ELF-1 (cell line): ENCODE measurements around the gene MAVS.

Source experiments
- DNase-seq: peaks from one replicate; pipeline ENCODE4 v3.0.0-alpha.2; 2016; ENCODE audit warnings: low read depth, low spot score

Gene MAVS

DNA sequence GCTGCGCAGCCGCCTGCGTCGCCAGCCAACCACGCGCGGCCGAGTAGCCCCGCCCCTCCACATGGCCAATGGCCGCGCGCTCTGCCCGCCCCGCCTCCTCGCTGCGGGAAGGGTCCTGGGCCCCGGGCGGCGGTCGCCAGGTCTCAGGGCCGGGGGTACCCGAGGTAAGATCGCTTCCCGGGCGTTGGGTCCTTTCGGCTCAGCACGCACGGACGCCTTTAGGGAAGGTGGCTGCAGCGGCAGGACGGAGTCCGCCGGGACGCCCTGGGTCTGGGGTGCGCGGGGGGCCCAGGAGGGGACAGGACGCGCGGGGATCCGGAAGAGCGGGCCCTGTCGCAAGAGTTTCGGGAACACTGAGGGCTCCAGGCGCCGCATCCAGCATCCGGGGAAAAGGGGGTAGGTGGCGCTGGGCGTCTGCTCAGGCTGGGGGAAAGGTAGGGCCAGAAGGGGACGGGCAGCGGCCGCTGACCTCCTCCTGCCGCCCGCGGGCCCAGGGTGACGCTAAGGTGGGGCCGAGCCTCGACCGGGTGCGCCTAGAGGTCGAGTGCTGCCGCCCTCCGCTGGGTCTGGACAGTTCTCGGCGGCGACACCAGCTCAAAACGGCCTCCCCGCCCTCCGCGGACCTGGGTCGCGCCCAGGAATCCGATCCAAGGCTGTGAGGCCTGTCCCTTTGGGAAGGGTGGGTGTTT is at the start of gene MAVS:
TSS of gene MAVS (plus strand) at position 95 of the 689 bp plus-strand sequence. CDS start 7,791 bp downstream, outside the sequence.
- DNase-seq, result peak; percentile 88

DNA sequence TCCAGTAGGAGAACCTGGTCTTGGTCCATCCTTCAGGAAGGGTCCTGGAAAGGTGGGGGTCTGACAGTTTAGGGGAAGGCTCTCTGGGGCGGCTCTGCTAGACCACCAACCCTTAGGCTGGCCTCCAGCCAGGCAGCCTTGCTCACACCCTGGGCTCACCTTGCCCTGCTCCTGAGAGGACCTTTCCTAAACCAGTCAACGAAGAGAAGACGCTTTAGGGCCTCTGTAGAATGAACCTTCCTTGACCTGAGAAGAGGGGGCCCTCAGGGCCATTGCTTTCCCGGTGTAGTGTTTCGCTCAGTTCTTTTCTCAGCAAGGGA is 49.4 kb upstream of the MAVS start:
- DNase-seq, result no peak

DNA sequence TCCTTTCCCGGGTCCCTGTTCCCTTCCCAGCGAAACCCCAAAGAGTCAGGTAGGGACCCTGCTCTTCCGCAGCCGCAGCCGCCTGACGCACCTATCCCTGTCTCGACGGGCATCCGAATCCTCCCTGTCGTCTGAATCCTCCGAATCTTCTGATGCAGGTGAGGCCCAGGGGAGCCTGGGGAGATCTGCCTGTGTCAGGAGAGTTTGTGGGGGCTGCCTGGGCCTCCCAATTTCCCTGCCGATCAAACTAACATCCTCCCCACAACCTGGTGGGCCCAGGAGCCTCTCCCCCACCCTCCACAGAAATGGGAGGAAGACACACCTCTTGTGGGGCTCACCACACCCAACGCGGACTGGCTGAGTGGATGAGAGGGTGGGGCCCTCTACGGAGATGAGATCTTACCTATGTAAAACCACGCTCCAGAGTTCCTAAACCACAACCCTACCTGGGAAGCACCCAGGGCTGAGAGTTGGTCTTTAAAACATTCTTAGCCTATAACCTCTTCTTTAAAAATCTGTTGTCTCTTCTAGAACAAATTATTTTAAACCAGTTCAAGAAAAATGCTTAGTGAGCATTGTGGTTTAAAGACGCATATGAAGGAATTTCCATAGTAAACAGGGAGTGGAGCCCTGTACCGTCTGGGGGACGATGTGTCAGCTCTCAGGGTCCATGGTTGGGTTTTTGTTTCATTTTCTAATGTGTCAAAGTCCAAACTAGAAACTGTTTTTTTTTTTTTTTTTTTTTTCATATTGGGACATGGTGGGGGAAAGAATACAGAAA is 48.9 kb upstream of the MAVS start:
- DNase-seq, result no peak

DNA sequence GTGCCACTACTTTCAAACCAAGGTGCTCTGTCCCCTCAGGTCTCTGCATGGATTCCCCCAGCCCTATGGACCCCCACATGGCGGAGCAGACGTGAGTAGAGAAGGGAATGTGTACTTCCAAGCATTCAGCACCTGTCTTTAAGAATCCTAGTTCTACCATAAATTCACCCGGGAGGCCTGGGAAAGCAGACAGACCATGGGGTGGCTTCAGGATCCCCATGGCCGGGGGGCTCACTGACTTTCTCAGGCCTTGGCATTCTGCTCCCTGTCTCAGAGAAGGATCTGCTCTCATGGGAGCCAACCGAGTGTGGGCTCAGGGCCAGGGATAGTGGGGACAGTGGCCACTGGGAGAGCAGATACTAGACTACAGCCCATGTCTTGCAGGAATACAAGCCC is 48.3 kb upstream of the MAVS start:
- DNase-seq, result no peak

DNA sequence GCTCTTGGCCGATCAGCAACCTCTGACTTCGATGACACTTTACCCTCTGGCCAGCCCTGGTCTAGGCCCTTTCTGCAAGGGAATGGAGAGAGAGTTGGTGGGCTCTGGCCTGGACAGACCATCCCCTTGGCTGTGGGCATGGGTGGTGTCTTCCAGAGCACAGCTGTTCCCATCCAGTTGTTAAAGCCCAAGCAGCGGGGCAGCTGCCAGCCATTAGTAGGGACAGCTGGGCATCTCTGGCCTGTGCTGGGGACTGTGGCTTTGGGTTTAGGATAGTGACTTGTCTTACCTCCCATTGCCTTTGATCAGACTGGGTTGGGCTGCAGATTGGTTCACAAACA is 47.8 kb upstream of the MAVS start:
- no peak for DNase-seq

DNA sequence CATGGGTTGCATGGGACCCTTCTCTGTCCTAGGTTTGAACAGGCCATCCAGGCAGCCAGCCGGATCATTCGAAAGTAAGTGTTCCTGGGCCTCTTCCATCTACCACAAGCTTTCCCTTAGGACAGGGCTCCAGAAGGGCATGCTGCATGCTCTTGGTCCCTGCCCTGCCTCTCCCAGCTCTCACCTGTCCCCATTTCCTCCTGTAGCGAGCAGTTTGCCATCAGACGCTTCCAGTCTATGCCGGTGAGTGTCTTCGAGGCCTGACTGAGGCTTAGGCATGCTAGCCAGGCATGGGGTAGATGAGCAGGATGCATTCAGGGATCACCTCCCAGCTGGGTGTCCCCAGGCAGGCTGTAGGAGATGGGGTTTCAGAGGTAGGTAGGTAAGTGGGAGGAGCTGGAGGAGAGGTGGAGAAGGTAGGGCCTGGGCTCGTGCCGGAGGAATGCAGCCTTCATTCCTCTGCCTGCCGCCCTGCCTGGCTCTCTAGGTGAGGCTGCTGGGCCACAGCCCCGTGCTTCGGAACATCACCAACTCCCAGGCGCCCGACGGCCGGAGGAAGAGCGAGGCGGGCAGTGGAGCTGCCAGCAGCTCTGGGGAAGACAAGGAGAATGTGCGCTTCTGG is 46.3 kb upstream of the MAVS start:
- peak; percentile 51 for DNase-seq

DNA sequence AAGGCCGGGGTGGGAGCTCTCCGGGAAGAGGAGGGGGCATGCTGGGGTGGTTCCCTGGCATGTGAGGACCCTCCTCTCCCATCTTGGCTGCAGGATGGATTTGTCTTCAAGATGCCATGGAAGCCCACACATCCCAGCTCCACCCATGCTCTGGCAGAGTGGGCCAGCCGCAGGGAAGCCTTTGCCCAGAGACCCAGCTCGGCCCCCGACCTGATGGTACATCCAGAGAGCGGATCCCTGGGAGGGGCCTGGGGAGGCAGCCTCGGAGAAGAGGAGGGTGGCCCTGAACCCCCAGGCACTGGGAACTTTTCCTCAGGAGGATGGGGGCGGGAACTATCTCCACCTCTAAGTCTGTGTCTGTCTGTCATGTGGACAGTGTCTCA is 45.8 kb upstream of the MAVS start:
- DNase-seq, result no peak

DNA sequence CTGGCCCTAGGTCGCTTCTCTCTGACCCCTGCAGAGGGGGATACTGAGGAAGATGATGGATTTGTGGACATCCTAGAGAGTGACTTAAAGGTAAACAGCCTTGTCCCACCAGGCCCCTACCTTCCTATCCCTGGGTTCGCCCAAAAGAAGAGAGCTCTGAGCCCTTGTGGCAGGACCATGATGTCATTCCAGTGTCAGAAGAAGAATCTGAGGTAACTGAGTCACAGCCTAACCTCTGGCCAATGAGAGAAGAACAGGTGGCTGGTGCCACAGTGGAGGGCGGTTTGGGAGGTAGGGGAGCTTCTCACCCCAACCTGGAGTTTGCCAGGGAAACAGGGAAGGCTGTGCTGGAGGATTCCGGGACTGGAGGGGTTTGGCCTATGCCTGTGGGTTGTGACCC is 45.3 kb upstream of the MAVS start:
- DNase-seq, result no peak

DNA sequence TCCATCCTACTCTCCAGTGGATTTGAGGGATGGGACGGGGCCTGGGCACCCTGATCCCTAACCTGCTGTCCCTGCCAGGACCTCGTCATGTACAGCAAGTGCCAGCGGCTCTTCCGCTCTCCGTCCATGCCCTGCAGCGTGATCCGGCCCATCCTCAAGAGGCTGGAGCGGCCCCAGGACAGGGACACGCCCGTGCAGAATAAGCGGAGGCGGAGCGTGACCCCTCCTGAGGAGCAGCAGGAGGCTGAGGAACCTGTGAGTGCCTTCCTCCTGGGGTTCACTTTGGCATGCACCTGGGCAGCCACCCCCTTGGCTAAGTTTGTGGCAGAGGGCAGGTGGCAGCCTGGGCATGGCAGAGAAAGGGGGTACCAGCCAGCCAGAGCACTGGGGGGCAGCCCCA is 44.8 kb upstream of the MAVS start:
- DNase-seq, result no peak

DNA sequence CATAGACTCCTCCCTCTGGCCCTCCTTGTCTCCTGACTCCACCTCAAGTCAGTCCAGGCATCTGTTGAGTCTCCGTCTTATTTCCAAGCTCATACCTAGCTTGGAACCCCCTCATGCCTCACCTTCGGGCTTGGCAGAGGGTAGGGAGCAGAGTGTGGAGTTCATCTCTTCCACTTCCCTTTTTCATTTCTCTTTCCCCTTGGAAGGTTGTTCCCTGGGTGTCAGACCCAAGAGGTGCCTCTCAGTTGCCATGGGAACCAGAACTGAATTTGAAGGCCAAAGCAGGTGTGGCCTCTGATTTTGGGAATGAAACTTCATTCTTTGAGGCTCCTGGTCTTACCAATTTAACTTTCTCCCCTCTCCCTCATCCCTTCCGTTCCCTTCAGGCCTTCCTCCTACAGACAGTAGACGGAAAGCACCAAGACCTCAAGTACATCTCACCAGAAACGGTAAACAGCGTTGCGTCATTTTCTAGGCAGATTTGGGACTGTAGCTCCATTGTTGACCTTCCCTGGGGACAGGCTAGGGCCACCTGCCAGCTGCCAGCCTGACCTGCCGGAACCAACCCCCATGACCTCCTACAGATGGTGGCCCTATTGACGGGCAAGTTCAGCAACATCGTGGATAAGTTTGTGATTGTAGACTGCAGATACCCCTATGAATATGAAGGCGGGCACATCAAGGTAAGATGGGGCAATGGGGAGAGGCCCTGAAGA is 44.0 kb upstream of the MAVS start:
- DNase-seq, result no peak

DNA sequence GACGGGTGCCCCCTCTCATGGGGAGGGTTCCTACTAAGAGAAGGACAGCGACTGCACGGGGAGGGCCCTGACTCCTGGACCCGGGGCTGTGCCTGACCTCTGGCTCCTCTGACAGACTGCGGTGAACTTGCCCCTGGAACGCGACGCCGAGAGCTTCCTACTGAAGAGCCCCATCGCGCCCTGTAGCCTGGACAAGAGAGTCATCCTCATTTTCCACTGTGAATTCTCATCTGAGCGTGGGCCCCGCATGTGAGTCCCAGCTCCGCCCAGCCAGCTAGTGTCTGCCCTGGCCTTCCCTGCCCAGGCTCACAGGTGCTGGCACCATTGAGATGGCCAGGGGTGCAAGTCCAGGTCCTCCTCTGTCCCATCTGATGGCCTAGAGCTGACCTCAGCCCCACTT is 43.3 kb upstream of the MAVS start:
- no peak for DNase-seq

DNA sequence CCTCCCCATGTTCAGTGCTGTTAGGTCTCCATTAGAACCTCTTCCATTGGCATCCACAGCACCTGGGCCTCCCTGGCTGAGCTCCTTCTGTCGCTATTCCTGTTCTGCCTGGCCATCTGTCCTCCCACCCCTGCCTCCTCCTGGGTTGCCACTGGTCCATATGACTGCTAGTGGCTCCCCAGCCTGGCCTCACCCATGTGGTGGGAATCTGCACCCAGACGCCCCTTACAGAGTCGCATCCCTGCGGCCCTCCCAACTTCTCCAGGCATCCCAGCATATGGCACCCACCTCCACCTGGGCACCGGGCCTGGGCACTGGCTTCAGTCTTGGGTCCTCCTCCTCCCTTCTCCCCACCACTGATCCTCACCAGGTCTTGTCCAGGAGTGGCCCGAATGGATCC is 42.8 kb upstream of the MAVS start:
- no peak for DNase-seq

DNA sequence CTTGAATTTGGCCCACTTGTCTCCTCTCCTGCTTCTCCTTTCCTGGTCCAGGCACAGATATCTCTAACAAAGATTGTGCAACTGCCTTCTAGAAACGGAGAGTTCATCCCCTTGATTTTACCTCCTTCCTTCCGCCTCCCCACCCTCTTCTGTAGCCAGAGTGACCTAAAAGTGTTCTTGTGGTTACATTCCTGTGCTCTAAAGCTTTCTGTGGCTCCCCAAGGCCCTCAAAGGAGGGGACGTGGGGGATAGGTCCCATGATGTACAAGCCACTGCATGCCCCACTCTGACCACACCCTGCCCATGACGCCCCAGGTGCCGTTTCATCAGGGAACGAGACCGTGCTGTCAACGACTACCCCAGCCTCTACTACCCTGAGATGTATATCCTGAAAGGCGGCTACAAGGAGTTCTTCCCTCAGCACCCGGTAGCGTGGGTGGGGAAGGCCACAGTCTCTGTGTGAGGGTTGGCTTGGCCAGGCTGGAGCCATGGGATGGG is 42.3 kb upstream of the MAVS start:
- no peak for DNase-seq

DNA sequence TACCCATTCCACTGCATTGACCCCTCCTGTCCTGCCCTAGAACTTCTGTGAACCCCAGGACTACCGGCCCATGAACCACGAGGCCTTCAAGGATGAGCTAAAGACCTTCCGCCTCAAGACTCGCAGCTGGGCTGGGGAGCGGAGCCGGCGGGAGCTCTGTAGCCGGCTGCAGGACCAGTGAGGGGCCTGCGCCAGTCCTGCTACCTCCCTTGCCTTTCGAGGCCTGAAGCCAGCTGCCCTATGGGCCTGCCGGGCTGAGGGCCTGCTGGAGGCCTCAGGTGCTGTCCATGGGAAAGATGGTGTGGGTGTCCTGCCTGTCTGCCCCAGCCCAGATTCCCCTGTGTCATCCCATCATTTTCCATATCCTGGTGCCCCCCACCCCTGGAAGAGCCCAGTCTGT is 41.9 kb upstream of the MAVS start:
- DNase-seq, result no peak

DNA sequence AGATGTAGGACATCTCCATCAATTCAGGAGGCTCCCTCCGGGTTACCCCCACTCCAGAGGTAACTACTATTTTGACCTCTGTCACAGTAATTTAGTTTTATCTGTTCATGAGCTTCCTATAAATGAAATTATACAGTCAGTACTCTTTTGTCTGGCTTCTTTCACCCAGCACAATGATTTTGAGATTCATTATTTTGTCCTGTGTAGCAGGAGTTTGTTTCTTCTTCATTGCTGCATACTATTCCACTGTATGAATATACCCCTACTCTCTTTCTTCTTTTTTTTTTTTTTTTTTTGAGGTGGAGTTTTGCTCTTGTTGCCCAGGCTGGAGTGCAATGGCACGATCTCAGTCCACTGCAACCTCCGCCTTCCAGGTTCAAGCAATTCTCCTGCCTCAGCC is 38.1 kb upstream of the MAVS start:
- no peak for DNase-seq

DNA sequence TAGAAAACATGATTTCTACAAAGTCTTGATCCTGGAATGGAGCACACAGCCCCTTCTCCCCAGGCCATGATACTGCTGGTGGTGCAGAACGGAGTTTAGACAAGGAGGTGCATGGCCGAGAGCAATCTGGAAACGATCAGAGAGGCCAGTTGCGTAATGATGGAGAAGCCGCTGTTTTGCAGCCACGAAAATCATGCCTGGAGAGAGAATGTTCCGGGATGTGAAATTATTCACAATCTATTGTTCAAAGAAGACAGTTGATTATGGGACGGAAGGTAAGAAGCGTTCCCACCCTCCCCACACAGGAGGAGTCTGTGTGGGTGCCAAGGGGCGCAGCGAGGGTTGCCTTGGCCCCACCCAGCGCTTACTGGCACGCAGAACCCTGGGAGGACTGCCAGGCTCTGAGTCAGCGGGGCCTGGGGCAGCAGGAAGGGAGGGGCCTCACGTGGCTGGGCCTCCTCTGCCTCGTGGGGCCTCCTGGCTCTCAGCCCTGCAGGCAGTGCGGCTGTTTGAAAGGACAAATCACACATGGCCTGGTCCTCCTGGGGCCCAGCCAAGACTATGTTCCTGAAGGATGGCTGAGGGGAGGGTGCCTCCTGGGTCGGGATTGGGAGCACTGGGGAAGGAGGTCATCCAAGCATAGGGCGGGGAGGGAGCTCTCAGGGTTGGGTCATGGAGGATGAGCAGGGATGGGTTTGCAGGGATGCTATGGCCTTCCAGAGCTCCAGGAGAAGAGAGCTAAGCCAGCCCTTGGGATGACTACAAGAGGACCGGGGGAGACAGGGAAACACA is 35.0 kb upstream of the MAVS start:
- peak; percentile 84 for DNase-seq

DNA sequence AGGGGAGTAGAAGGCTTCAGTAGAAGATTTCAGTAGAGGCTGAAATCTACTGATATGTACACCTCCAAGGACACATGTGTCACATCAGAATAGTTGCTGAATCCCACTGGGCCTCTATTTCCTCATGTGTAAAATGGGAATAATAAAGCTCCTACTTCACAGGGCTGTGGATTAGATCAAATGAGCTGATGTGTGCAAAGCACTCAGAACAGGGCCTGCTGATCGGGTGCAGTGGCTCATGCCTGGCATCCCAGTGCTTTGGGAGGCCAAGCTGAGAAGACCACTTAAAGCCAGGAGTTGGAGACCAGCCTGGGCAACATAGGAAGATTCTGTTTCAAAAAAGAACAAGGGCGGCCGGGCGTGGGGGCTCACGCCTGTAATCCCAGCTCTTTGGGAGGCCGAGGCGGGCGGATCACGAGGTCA is 34.4 kb upstream of the MAVS start:
- no peak for DNase-seq

DNA sequence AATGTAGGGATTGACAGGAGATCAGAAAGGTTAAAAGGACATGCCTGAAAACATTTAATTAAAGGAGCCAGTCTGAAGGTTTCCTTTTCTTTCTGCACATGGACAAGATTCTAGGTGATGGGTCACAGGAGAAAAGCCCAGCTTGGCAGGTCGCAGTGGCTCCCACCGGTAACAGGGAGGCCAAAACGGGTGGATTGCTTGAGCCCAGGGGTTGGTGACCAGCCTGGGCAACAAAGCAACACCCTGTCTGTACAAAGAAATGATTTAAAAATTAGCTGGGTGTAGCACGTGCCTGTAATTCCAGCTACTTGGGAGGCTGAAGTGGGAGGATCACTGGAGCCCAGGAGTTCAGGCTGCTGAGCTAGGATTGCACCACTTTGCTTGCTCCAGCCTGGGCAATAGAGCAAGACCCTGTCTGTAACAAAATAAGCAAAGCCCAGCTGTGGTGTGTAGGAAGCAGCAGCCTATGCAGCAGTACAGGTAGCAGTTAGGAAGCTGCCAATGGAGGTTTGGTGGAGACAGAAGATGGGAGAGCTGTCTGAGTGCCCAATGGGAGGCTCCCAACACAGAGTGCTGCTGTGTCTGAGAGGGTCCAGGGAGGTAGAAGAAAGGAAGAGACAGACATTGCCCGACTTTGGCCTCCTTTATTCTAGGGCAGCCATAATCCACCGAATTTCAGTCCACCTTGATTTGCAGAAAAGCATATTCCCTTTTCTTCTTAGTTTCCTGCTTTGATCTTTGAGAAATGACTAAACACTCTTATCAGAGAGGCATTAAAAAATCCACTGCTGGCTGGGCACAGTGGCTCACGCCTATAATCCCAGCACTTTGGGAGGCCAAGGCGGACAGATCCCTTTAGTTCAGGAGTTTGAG is 33.4 kb upstream of the MAVS start:
- no peak for DNase-seq

DNA sequence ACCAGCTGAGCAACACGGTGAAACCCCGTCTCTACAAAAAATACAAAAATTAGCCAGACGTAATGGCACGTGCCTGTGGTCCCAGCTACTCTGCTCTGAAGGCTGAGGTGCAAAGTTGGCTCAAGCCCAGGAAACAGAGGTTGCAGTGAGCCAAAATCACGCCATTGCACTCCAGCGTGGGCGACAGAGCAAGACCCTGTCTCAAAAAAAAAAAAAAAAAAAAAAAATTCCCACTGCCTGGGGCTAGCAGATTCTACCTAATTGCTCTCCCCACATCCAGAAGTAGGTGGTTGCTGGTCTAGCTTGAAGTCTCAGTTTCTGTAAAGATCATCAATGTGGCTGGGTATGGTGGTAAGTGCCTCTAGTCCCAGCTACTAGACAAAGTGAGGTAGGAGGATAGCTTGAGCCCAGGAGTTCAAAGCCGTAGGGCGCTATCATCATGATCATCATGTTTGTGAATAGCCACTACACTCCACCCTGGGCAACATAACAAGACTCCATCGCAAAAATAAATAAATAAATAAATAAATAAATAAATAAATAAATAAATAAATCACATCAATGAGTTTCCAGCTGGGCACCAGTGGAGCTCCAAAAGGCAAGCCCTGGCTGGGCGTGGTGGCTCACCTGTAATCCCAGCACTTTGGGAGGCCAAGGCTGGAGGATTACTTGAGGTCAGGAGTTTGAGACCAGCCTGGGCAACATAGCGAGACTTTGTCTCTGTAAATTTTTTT is 32.6 kb upstream of the MAVS start:
- DNase-seq, result no peak

DNA sequence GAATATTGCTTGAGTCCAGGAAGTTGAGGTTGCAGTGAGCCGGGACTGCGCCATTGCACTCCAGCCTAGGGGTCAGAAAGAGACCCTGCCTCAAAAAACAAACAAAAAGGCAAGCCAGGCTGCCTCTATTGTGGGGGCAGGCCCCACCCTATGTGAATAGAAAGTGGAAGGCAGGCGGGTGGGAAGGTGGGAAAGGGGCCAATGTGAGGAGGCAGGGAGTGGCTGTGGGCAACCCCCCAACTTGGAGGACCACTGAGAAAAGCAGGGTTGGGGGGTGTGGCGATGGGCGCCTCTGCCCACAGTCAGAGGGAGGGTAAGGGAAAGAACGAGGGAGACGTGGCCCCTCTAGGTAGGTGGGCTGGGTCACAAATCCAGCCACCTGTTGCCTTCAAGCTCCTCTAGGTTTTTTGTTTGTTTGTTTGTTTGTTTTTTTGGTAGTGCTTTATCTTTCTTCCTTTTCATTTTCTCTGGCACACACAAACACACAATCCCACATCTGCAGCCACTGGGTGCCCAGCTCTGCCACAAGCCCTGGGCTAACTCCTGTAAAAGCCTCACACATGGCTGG is 31.6 kb upstream of the MAVS start:
- no peak for DNase-seq
